HG02943 (cell line): ENCODE measurements around the gene RASGRF2.

Source experiments
- ATAC-seq: cut with Tn5 transposase; IDR thresholded peaks from one replicate; pipeline ENCODE4 v1.9.1; 2021; ENCODE audit warnings: mild to moderate bottlenecking, low read depth, moderate library complexity; ENCODE audit not compliant: unreplicated experiment

The RASGRF2 gene

GRCh38 chr5:81188962-81189361 lies 228.8 kb downstream of the RASGRF2 start:
- ATAC-seq = no peak

GRCh38 chr5:81189875-81190498 lies 229.8 kb downstream of the RASGRF2 start:
- ATAC-seq = no peak

GRCh38 chr5:81191726-81192372 lies 231.7 kb downstream of the RASGRF2 start:
- no peak for ATAC-seq

GRCh38 chr5:81192373-81192750 lies 232.2 kb downstream of the RASGRF2 start:
- no peak for ATAC-seq

GRCh38 chr5:81194633-81195334 lies 234.6 kb downstream of the RASGRF2 start:
- ATAC-seq = peak; percentile 84

GRCh38 chr5:81195335-81195929 lies 235.3 kb downstream of the RASGRF2 start:
- no peak for ATAC-seq

GRCh38 chr5:81202655-81203054 lies 242.5 kb downstream of the RASGRF2 start:
- no peak for ATAC-seq

GRCh38 chr5:81203729-81204128 lies 243.6 kb downstream of the RASGRF2 start:
- no peak for ATAC-seq

GRCh38 chr5:81204205-81204604 lies 244.0 kb downstream of the RASGRF2 start:
- ATAC-seq = no peak

- no peak for ATAC-seq
Measured at GRCh38 chr5:81205058-81205457, 244.9 kb downstream of the RASGRF2 start.

GRCh38 chr5:81207009-81207408 lies 246.8 kb downstream of the RASGRF2 start:
- no peak for ATAC-seq

- no peak for ATAC-seq
Measured at GRCh38 chr5:81208904-81209303, 248.7 kb downstream of the RASGRF2 start.

- no peak for ATAC-seq
Measured at GRCh38 chr5:81209386-81209785, 249.2 kb downstream of the RASGRF2 start.

GRCh38 chr5:81209869-81210493 lies 249.8 kb downstream of the RASGRF2 start:
- ATAC-seq = no peak

GRCh38 chr5:81212211-81212751 lies 252.1 kb downstream of the RASGRF2 start:
- no peak for ATAC-seq

GRCh38 chr5:81213070-81213469 lies 252.9 kb downstream of the RASGRF2 start:
- ATAC-seq = no peak

- ATAC-seq = no peak
Measured at GRCh38 chr5:81214848-81215247, 254.7 kb downstream of the RASGRF2 start.

GRCh38 chr5:81216152-81216551 lies 256.0 kb downstream of the RASGRF2 start:
- no peak for ATAC-seq

GRCh38 chr5:81219389-81219788 lies 259.2 kb downstream of the RASGRF2 start:
- ATAC-seq = no peak

- ATAC-seq = no peak
Measured at GRCh38 chr5:81222285-81222684, 262.1 kb downstream of the RASGRF2 start.

GRCh38 chr5:81225463-81225862 lies 265.3 kb downstream of the RASGRF2 start:
- ATAC-seq = no peak
